ENCODE data around the gene AMMECR1L.

DNA sequence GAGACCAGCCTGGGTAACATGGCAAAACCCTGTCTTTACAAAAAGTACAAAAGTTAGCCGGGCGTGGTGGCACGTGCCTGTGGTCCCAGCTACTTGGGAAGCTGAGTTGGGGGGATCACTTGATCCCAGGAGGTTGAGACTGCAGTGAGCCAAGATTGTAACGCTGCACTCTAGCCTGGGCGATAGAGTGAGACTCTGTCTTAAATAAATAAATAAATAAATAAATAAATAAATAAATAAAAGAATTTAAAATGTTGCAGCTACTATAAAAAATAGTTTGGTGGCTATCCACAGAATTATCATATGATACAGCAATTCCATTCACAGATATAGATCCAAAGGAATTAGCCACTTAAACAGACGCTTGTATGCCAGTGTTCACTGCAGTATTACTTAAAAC is 49.6 kb upstream of the AMMECR1L start:
- TF ChIP-seq POLR2A (IDR thresholded peaks at IDR 0.05) (no peak), POLR2AphosphoS5 (IDR thresholded peaks at IDR 0.05) (no peak), EP300 (IDR thresholded peaks at IDR 0.05) (no peak)
- TF ChIP-seq, protein P1, sequence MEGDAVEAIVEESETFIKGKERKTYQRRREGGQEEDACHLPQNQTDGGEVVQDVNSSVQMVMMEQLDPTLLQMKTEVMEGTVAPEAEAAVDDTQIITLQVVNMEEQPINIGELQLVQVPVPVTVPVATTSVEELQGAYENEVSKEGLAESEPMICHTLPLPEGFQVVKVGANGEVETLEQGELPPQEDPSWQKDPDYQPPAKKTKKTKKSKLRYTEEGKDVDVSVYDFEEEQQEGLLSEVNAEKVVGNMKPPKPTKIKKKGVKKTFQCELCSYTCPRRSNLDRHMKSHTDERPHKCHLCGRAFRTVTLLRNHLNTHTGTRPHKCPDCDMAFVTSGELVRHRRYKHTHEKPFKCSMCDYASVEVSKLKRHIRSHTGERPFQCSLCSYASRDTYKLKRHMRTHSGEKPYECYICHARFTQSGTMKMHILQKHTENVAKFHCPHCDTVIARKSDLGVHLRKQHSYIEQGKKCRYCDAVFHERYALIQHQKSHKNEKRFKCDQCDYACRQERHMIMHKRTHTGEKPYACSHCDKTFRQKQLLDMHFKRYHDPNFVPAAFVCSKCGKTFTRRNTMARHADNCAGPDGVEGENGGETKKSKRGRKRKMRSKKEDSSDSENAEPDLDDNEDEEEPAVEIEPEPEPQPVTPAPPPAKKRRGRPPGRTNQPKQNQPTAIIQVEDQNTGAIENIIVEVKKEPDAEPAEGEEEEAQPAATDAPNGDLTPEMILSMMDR (IDR thresholded peaks at IDR 0.05): no peak
